Lung (tissue), 16 donors: Measurements from ENCODE around the gene PFKFB4. TPM values are rescaled to one million over a fixed set of nuclear protein-coding genes. Genes with fewer than 3 reads are reported as not detected.

Experiments used
- ATAC-seq: fragments of 200-7000 bp; cut with Tn5 transposase; one replicate; pipeline ENCODE4 v1.9.1; 2020; ENCODE audit warnings: moderate number of reproducible peaks; ENCODE audit not compliant: insufficient read depth, low FRiP score
- DNase-seq, 3 donors: peaks; one replicate each; pipeline ENCODE4 v3.0.0-alpha.2; 2013 to 2017
- H3K27ac ChIP-seq, 2 donors: one replicate each; pipeline ENCODE4 v1.5.1; 2013; ENCODE audit warnings: mild to moderate bottlenecking in 2 of 2, moderate library complexity in 2 of 2, control low read depth in 1 of 2, inconsistent platforms in 1 of 2, low read depth in 1 of 2, low read length in 1 of 2
- H3K27me3 ChIP-seq, 3 donors: one replicate each; pipeline ENCODE4 v1.5.1; 2013; ENCODE audit warnings: low read length in 2 of 3; ENCODE audit not compliant: control insufficient read depth in 3 of 3, insufficient read depth in 3 of 3
- H3K36me3 ChIP-seq, 4 donors: one replicate each; pipeline ENCODE4 v1.5.1; 2013; ENCODE audit warnings: low read length in 4 of 4, mild to moderate bottlenecking in 1 of 4, moderate library complexity in 1 of 4; ENCODE audit not compliant: control insufficient read depth in 4 of 4, insufficient read depth in 4 of 4
- H3K4me1 ChIP-seq, 5 donors: one replicate each; pipeline ENCODE4 v1.5.1; 2013; ENCODE audit warnings: low read length in 5 of 5, mild to moderate bottlenecking in 2 of 5, moderate library complexity in 1 of 5; ENCODE audit not compliant: control insufficient read depth in 5 of 5, insufficient read depth in 5 of 5
- H3K4me3 ChIP-seq: one replicate; pipeline ENCODE4 v1.5.1; 2013; ENCODE audit warnings: mild to moderate bottlenecking, control low read depth, moderate library complexity
- H3K9ac ChIP-seq, 2 donors: one replicate each; pipeline ENCODE4 v1.5.1; 2013; ENCODE audit warnings: low read length in 2 of 2, control low read depth in 1 of 2; ENCODE audit not compliant: insufficient read depth in 1 of 2
- H3K9me3 ChIP-seq, 4 donors: one replicate each; pipeline ENCODE4 v1.5.1; 2013; ENCODE audit warnings: low read length in 3 of 4, mild to moderate bottlenecking in 1 of 4, moderate library complexity in 1 of 4; ENCODE audit not compliant: control insufficient read depth in 4 of 4, insufficient read depth in 3 of 4
- CTCF ChIP-seq: IDR thresholded peaks from 2 replicates; pipeline ENCODE4 v1.5.1; 2012; ENCODE audit warnings: mild to moderate bottlenecking; ENCODE audit errors: control extremely low read depth, extremely low read depth
- WGBS, 2 donors: extraction: QIAGEN DNeasy Blood & Tissue Kit; methylation state at CpG; one replicate each; pipeline ENCODE4 v1.1.7; 2013; 5-methylcytosine and 5-hydroxymethylcytosine counted together
- long read RNA-seq, 5 donors: transcript quantifications; one replicate each; lab custom pipeline, GENCODE V29; 2026
- polyA plus RNA-seq, 2 donors: library from polyadenylated mRNA; stranded (reverse); fragments of 200-250 nt; gene quantifications; one replicate each; pipeline ENCODE4 v1.2.1, GENCODE V29; 2013
- total RNA-seq, 2 donors: library from RNA; depleted of rRNA in 1 of 2; stranded (reverse); fragments of >200 nt in 1 of 2; gene quantifications; one replicate each; pipeline ENCODE4 v1.2.1, GENCODE V29; 2014 to 2021
- donor health status: control.
- donor health status: control.
- donor health status: Bipolar disorder and iron deficiency.
- donor health status: healthy.
- donor health status: DM: yes; HTN: yes; CAD: no.

The PFKFB4 gene
- total RNA-seq (10 to 100 TPM in 1 of 2 donors, 1 to 10 TPM in 1; 9.4 to 14.8 TPM), polyA plus RNA-seq (10 to 100 TPM in 1 of 2 donors, 1 to 10 TPM in 1; 3.6 to 15.9 TPM)
- long read RNA-seq, donor 1, partial matches to known transcripts = 0 of 2 reads
- long read RNA-seq, donor 1, other reads (novel, unspliced or antisense) = 0 of 2 reads
- long read RNA-seq, donor 2 = 0 reads
- long read RNA-seq, donor 3 = 0 reads
- long read RNA-seq, donor 4 = 0 reads
- long read RNA-seq, donor 5 = 0 reads

- Histone ChIP-seq H3K4me3 (peak within 1 kb of the TSS; percentile 43), H3K36me3 (no peaks in the 10 kb centered on the region), H3K9ac (no peak within 1 kb of the TSS), H3K27me3 (no peaks in the 10 kb centered on the region), H3K27ac (peak within 1 kb of the TSS; percentile 39 to 75), H3K9me3 (no peaks in the 10 kb centered on the region), H3K4me1 (peaks cover 0 to 40% (median 12%) of the 10 kb centered on the region in 5 donors)
- peak; percentile 92 for ATAC-seq
- TF ChIP-seq CTCF = no peak
- WGBS, 2 donors = 0 to 1% methylated on average over 50 to 53 of the region's 53 CpGs
- DNase-seq = peak; percentile 99 to 100 (median 100)
Observed at GRCh38 chr3:48556796-48557626, at the start of gene PFKFB4. Gene PFKFB4 (minus strand): TSS chr3:48556803. CDS start chr3:48556777, 26 bp downstream.

GRCh38 chr3:48601622-48601994, 45.0 kb upstream of the PFKFB4 start:
- Histone ChIP-seq H3K27ac (peak overlapping the region in 1 of 2 donors; percentile 56), H3K9ac (no peak overlapping the region)

GRCh38 chr3:48600711-48601621, 44.4 kb upstream of the PFKFB4 start:
- H3K36me3 ChIP-seq = peaks cover 27 to 81% (median 56%) of the 10 kb centered on the region in 4 donors
- DNase-seq = no peak
- H3K27ac ChIP-seq = peak overlapping the region in 1 of 2 donors; percentile 56

More at GRCh38 chr3:48601622-48601994, 45.0 kb upstream of the PFKFB4 start:
- Histone ChIP-seq H3K4me1 (peaks cover 0 to 17% (median 3%) of the 10 kb centered on the region in 5 donors), H3K4me3 (no peak overlapping the region), H3K9me3 (no peaks in the 10 kb centered on the region), H3K36me3 (peaks cover 27 to 81% (median 60%) of the 10 kb centered on the region in 4 donors), H3K27me3 (no peaks in the 10 kb centered on the region)
- TF ChIP-seq CTCF = no peak
- 74 to 81% methylated on average over 2 of the region's 2 CpGs for WGBS, 2 donors
- ATAC-seq (no peak), DNase-seq (no peak)

More at GRCh38 chr3:48600711-48601621, 44.4 kb upstream of the PFKFB4 start:
- Histone ChIP-seq H3K27me3 (peaks cover 0 to 1% (median 0%) of the 10 kb centered on the region in 3 donors), H3K9me3 (no peaks in the 10 kb centered on the region), H3K4me3 (no peak overlapping the region), H3K4me1 (peaks cover 2 to 18% (median 3%) of the 10 kb centered on the region in 5 donors), H3K9ac (no peak overlapping the region)
- no peak for ATAC-seq
- no peak for TF ChIP-seq CTCF
- WGBS, 2 donors = 95 to 97% methylated on average over 19 of the region's 19 CpGs
